A673 (cell line): ENCODE measurements around the gene USP32. TPM values are rescaled to one million over a fixed set of nuclear protein-coding genes. Genes with fewer than 3 reads are reported as not detected.

Source experiments
- BruUV-seq: library from RNA; stranded (reverse); fragments of 400-500 nt; replicated peaks from 2 replicates; lab custom pipeline; 2021; lab: Mats Ljungman, UMichigan
- CTCF ChIA-PET: fragments of 300-600 bp; sonication (Branson Sonifier 250); formaldehyde crosslinking; loops from one replicate; lab custom pipeline; 2022; ENCODE audit warnings: antibody characterized with exemption; lab: Charles Lee
- POLR2A ChIA-PET: fragments of 300-600 bp; sonication (Branson Sonifier 250); formaldehyde crosslinking; loops from one replicate; lab custom pipeline; 2022; ENCODE audit warnings: antibody characterized with exemption; ENCODE audit not compliant: low non-redundant PET; lab: Charles Lee
- DNase-seq: peaks from one replicate; pipeline ENCODE4 v3.0.0-alpha.2; 2015; ENCODE audit warnings: low spot score
- H3K27ac ChIP-seq: fragments of 200-600 bp; sonication (generic); 2 replicates; pipeline ENCODE4 v1.5.1; 2016; ENCODE audit warnings: mixed run types, low read depth, mild to moderate bottlenecking, mixed read lengths, antibody characterized with exemption, low read length; ENCODE audit not compliant: poor library complexity, severe bottlenecking
- H3K27me3 ChIP-seq: fragments of 200-600 bp; sonication (generic); replicated peaks from 2 replicates; pipeline ENCODE4 v1.6.1; 2017; ENCODE audit warnings: mixed run types, low read depth, mild to moderate bottlenecking, mixed read lengths, antibody characterized with exemption, low read length; ENCODE audit not compliant: insufficient read depth, poor library complexity
- H3K36me3 ChIP-seq: fragments of 200-600 bp; sonication (generic); 2 replicates; pipeline ENCODE4 v1.6.1; 2016; ENCODE audit warnings: mixed run types, mild to moderate bottlenecking, mixed read lengths, antibody characterized with exemption, low read length; ENCODE audit not compliant: insufficient read depth, poor library complexity, severe bottlenecking
- H3K4me1 ChIP-seq: fragments of 200-600 bp; sonication (generic); 2 replicates; pipeline ENCODE4 v1.6.1; 2017; ENCODE audit warnings: mixed run types, mild to moderate bottlenecking, mixed read lengths, antibody characterized with exemption, low read length; ENCODE audit not compliant: insufficient read depth, poor library complexity, severe bottlenecking
- H3K4me3 ChIP-seq: fragments of 200-600 bp; sonication (generic); 2 replicates; pipeline ENCODE4 v1.5.1; 2016; ENCODE audit warnings: low read depth, mixed run types, mild to moderate bottlenecking, mixed read lengths, low read length; ENCODE audit not compliant: poor library complexity, severe bottlenecking
- H3K9me3 ChIP-seq: fragments of 200-600 bp; sonication (generic); 2 replicates; pipeline ENCODE4 v1.6.1; 2016; ENCODE audit warnings: mixed run types, low read depth, mild to moderate bottlenecking, mixed read lengths, antibody characterized with exemption, low read length; ENCODE audit not compliant: poor library complexity, severe bottlenecking
- EZH2 ChIP-seq: fragments of 200-600 bp; sonication (generic); IDR thresholded peaks from 2 replicates; pipeline ENCODE4 v1.6.1; 2017; ENCODE audit warnings: borderline replicate concordance, low read depth, mild to moderate bottlenecking, mixed read lengths, antibody characterized with exemption, low read length; ENCODE audit not compliant: poor library complexity, severe bottlenecking
- intact Hi-C: fragments of 100-400 bp; cut with micrococcal nuclease; formaldehyde crosslinking; loops from one replicate; pipeline ENCODE4 v1.10.0; 2022; ENCODE audit not compliant: unreplicated experiment
- total RNA-seq: library from RNA; stranded (reverse); gene quantifications from 2 replicates; pipeline ENCODE4 v1.2.3, GENCODE V29; 2021
- TF ChIP-seq, protein P1 (sequence below): fragments of 300-800, 200-600 bp; sonication (generic); conservative IDR thresholded peaks from 2 replicates; pipeline ENCODE4 v1.5.1; 2017; ENCODE audit warnings: low read depth, mild to moderate bottlenecking, antibody characterized with exemption, low read length, moderate library complexity, mixed read lengths

USP32 gene
- total RNA-seq, 1 experiment from 2014 or later = 54.8 TPM

DNA sequence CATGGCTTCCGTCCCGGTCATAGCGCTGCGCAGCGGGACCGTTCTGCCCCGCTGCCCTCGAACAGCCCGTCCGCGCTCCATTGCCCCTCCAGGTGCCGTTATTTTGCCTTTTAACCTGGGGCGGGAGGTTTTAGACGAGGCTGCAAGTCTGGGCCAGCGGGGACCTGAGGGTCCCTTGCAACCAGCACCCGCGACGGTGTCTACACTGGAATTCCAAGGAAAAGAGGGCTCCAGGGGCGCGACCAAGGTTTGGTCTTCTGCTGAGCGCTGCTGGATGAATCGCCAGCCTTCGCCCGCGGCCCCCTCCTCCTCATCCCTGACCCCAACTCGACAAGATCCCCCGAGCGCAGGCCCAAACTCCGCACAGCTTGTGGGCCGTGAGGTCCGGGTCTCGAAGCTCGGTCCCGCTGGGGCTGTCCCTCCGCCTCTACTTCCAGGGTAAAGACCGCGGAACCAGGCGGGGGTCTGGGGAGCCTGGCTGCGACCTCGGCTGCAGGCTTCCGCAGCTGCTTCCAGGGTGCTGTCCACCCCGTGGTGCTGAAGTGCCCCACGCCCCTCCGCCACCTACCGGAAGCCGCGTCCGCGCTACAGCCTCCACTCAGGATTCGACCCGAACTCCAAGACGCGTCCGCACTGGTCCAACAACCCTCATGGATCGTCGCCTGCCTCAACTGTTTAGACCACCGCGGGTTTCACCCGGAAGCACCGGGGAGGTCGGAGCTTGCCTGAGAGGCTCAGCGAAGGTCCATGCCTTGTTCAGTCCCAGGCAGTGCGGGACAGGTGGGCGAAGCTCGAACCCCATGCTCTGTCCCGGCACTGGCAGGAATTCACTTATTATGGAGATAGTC lies 252.3 kb downstream of the USP32 start:
- H3K9me3 ChIP-seq = no peaks in the 10 kb centered on the region
- peak; percentile 40 for TF ChIP-seq EZH2
- TF ChIP-seq, protein P1, sequence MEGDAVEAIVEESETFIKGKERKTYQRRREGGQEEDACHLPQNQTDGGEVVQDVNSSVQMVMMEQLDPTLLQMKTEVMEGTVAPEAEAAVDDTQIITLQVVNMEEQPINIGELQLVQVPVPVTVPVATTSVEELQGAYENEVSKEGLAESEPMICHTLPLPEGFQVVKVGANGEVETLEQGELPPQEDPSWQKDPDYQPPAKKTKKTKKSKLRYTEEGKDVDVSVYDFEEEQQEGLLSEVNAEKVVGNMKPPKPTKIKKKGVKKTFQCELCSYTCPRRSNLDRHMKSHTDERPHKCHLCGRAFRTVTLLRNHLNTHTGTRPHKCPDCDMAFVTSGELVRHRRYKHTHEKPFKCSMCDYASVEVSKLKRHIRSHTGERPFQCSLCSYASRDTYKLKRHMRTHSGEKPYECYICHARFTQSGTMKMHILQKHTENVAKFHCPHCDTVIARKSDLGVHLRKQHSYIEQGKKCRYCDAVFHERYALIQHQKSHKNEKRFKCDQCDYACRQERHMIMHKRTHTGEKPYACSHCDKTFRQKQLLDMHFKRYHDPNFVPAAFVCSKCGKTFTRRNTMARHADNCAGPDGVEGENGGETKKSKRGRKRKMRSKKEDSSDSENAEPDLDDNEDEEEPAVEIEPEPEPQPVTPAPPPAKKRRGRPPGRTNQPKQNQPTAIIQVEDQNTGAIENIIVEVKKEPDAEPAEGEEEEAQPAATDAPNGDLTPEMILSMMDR = peak; percentile 63
- H3K27ac ChIP-seq = no peak overlapping the region
- peaks cover 9% of the 10 kb centered on the region for H3K4me1 ChIP-seq
- DNase-seq = peak; percentile 65
- no peak overlapping the region for H3K4me3 ChIP-seq
- H3K27me3 ChIP-seq = peaks cover 38% of the 10 kb centered on the region
- no peaks in the 10 kb centered on the region for H3K36me3 ChIP-seq
- BruUV-seq = no TSS peak
- intact Hi-C loops = loop anchor here (10.0 kb wide), 2 partner anchors 295 to 495 kb away; no protein-coding TSS in a partner anchor
- ChIA-PET CTCF (no interaction called here), POLR2A (no interaction called here)

DNA sequence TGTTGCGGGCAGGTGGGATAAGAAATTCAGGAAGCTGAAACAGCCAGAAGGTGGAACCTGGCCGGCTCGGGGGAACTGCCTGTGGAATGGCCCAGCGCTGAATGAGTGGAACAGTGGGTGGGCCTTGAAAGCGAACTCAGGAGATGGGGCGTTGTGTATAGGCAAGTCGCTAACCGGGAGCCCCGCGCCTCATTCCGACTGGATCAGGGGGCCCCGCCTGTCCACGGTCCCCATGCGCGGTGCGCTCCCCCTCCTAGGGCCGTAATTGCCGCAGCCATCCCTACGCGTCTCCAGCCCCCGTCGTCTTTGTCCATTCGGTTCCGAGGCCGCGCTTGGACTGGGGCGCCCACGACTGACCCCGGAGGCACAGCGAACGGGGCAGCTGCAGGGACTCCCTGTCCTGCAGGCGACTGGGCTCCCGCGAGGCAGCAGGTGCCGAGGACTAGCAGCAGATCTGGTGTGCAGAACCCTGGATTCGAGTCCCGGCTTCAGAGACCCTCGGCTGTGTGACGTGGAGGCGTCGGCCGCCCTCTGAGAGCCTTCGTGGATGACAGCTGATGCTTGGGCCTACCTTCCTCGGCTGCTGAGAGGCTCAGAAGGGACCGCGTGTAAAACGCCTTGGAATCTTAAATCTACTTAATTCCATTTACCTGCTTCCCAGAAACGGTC lies 253.0 kb downstream of the USP32 start:
- CTCF ChIA-PET = no interaction called here

DNA sequence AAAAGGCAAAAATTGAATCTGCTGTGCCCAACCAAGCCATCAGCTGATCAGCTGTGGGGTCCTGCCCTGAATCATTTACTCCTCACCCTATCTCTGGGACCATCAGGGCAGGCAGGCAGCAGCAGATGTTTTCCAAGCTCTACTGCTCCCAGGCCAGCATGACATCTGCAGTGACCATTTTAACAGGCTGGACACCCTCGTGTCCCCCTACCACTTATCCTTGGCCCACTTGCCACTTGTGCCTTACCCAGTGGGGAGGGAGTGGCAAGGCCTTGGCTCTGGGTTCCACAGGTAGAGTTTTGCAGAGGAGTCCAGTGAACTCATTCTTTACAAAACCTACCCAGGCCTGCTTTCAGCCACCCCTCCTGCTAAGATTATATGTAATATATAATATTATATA lies 254.2 kb downstream of the USP32 start:
- BruUV-seq = no TSS peak
- Histone ChIP-seq H3K27me3 (peaks cover 38% of the 10 kb centered on the region), H3K27ac (no peak overlapping the region), H3K4me1 (peaks cover 7% of the 10 kb centered on the region), H3K36me3 (no peaks in the 10 kb centered on the region), H3K4me3 (no peak overlapping the region), H3K9me3 (no peaks in the 10 kb centered on the region)
- ChIA-PET POLR2A (no interaction called here), CTCF (no interaction called here)
- TF ChIP-seq EZH2 = no peak
- TF ChIP-seq, protein P1 = no peak
- intact Hi-C loops = no loop called here
- no peak for DNase-seq

More for the DNA sequence above, 253.0 kb downstream of the USP32 start:
- H3K9me3 ChIP-seq = no peaks in the 10 kb centered on the region
- DNase-seq = no peak
- TF ChIP-seq, protein P1 = no peak
- H3K27ac ChIP-seq = no peak overlapping the region
- no peak overlapping the region for H3K4me3 ChIP-seq
- H3K36me3 ChIP-seq = no peaks in the 10 kb centered on the region
- H3K27me3 ChIP-seq = peaks cover 38% of the 10 kb centered on the region
- H3K4me1 ChIP-seq = peaks cover 12% of the 10 kb centered on the region
- intact Hi-C loops = no loop called here
- POLR2A ChIA-PET = no interaction called here
- no TSS peak for BruUV-seq
